DND-41 (cell line): Measurements from ENCODE around the gene E2F4.

Experiments used
- ATAC-seq: fragments of 200-7000 bp; cut with Tn5 transposase; 3 replicates; pipeline ENCODE4 v1.9.1; 2021; ENCODE audit warnings: low read depth; ENCODE audit not compliant: insufficient read depth
- DNase-seq: peaks from one replicate; pipeline ENCODE4 v3.0.0-alpha.2; 2020
- H2AFZ ChIP-seq: 2 replicates; pipeline ENCODE4 v1.6.0; 2012; ENCODE audit warnings: low read depth, low read length
- H3K27ac ChIP-seq: 2 replicates; pipeline ENCODE4 v1.5.1; 2012; ENCODE audit warnings: low read length, inconsistent platforms
- H3K27me3 ChIP-seq: fragments of 200-600 bp; sonication (generic); 2 replicates; pipeline ENCODE4 v1.6.0; 2012; ENCODE audit warnings: low read length, mild to moderate bottlenecking, inconsistent platforms; ENCODE audit not compliant: insufficient read depth, poor library complexity
- H3K36me3 ChIP-seq: 2 replicates; pipeline ENCODE4 v1.5.1; 2012; ENCODE audit warnings: low read length, inconsistent platforms; ENCODE audit not compliant: insufficient read depth
- H3K4me1 ChIP-seq: 2 replicates; pipeline ENCODE4 v1.5.1; 2012; ENCODE audit warnings: mild to moderate bottlenecking, low read length; ENCODE audit not compliant: insufficient read depth
- H3K4me2 ChIP-seq: 2 replicates; pipeline ENCODE4 v1.6.0; 2012; ENCODE audit warnings: mild to moderate bottlenecking, moderate library complexity, low read length, inconsistent platforms; ENCODE audit not compliant: insufficient read depth
- H3K4me3 ChIP-seq, 2 experiments: fragments of 200-600 bp in 1 of 2; shearing (Covaris generic) in 1 of 2; 2 replicates each; pipeline ENCODE4 v1.5.1; 2012 to 2016; ENCODE audit warnings: inconsistent platforms in 2 of 2, low read length in 2 of 2, mild to moderate bottlenecking in 2 of 2, low read depth in 1 of 2, moderate library complexity in 1 of 2
- H3K79me2 ChIP-seq: 2 replicates; pipeline ENCODE4 v1.6.0; 2012; ENCODE audit warnings: low read length, inconsistent platforms; ENCODE audit not compliant: insufficient read depth
- H3K9ac ChIP-seq: 2 replicates; pipeline ENCODE4 v1.6.0; 2012; ENCODE audit warnings: low read depth, mild to moderate bottlenecking, inconsistent platforms, low read length, moderate library complexity
- H3K9me3 ChIP-seq: 2 replicates; pipeline ENCODE4 v1.5.1; 2012; ENCODE audit warnings: low read length, moderate library complexity, mild to moderate bottlenecking, inconsistent platforms; ENCODE audit not compliant: insufficient read depth, severe bottlenecking
- H4K20me1 ChIP-seq: 2 replicates; pipeline ENCODE4 v1.6.0; 2012; ENCODE audit warnings: low read length; ENCODE audit not compliant: insufficient read depth
- CTCF ChIP-seq: IDR thresholded peaks from 2 replicates; pipeline ENCODE4 v1.5.1; 2012; ENCODE audit warnings: borderline replicate concordance, low read length, moderate library complexity, mild to moderate bottlenecking; ENCODE audit not compliant: poor library complexity, severe bottlenecking; ENCODE audit errors: extremely low read depth
- EZH2 ChIP-seq: IDR thresholded peaks from 3 replicates; pipeline ENCODE4 v1.6.1; 2012; ENCODE audit warnings: borderline replicate concordance, low read depth, mild to moderate bottlenecking, moderate library complexity, low read length, inconsistent platforms; ENCODE audit not compliant: severe bottlenecking

The E2F4 gene

GRCh38 chr16:67154578-67155294 lies 37.2 kb upstream of the E2F4 start:
- Histone ChIP-seq H4K20me1 (peaks cover 35% of the 10 kb centered on the region), H3K4me2 (peak overlapping the region; percentile 62), H3K9ac (no peak overlapping the region), H3K4me3 (peak overlapping the region in 1 of 2 experiments; percentile 38; a peak in 1 of 4 replicates), H3K27ac (no peak overlapping the region), H3K4me1 (peaks cover 31% of the 10 kb centered on the region), H2AFZ (no peak overlapping the region), H3K36me3 (peaks cover 4% of the 10 kb centered on the region; the same call in 1 of the 2 replicates), H3K27me3 (no peaks in the 10 kb centered on the region), H3K79me2 (no peaks in the 10 kb centered on the region), H3K9me3 (no peaks in the 10 kb centered on the region)
- ATAC-seq (no peak), DNase-seq (no peak)
- no peak for TF ChIP-seq EZH2
- TF ChIP-seq CTCF, result no peak

GRCh38 chr16:67155295-67156142 lies 36.4 kb upstream of the E2F4 start:
- Histone ChIP-seq H3K4me2 (peak overlapping the region; percentile 62), H3K4me1 (peaks cover 36% of the 10 kb centered on the region)
- peak; percentile 70 for ATAC-seq

GRCh38 chr16:67156143-67156844 lies 35.7 kb upstream of the E2F4 start:
- Histone ChIP-seq H3K9ac (no peak overlapping the region), H3K27ac (no peak overlapping the region), H3K4me3 (no peak overlapping the region), H3K79me2 (peaks cover under 1% of the 10 kb centered on the region; the same call in 1 of the 2 replicates), H2AFZ (no peak overlapping the region), H3K27me3 (no peaks in the 10 kb centered on the region), H3K36me3 (peaks cover 4% of the 10 kb centered on the region; the same call in 1 of the 2 replicates), H3K4me1 (peaks cover 44% of the 10 kb centered on the region), H3K9me3 (no peaks in the 10 kb centered on the region), H3K4me2 (no peak overlapping the region), H4K20me1 (peaks cover 33% of the 10 kb centered on the region)
- ATAC-seq (no peak), DNase-seq (no peak)
- TF ChIP-seq CTCF (peak; percentile 30), EZH2 (no peak)

More at GRCh38 chr16:67155295-67156142, 36.4 kb upstream of the E2F4 start:
- Histone ChIP-seq H3K4me3 (peak overlapping the region in 1 of 2 experiments; percentile 38; a peak in 1 of 4 replicates), H3K27ac (no peak overlapping the region), H2AFZ (no peak overlapping the region), H3K79me2 (no peaks in the 10 kb centered on the region), H3K9ac (no peak overlapping the region), H3K27me3 (no peaks in the 10 kb centered on the region), H4K20me1 (peaks cover 35% of the 10 kb centered on the region), H3K36me3 (peaks cover 4% of the 10 kb centered on the region; the same call in 1 of the 2 replicates), H3K9me3 (no peaks in the 10 kb centered on the region)
- TF ChIP-seq EZH2, result no peak
- TF ChIP-seq CTCF, result peak; percentile 94
- peak; percentile 76 for DNase-seq
